ENCODE data around the gene FCMR.
"Not testable (repeated sequence)": the region's sequence is repeated elsewhere in the genome, so short reads cannot be mapped to it uniquely, and the experiment has no call there.

Gene FCMR

DNA sequence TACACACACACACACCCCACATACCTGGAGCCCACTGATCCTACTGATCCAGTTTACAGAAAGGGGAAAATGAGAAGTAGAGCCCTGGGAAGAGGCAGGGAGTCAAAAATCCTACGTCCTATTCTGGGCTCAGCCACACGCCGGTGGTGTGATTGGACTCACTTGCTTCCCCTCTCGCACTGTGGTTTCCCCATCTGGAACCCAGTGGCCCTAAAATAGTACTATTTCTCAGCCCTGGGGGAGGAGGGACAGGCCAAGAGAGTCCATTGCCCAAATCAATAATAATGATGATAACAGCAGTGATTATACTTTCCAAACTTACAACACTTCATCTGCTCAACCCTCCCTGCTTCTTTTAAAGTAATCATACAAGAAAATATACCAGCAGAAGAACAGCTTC is 27.5 kb upstream of the FCMR start:
- no peak for DNase-seq

DNA sequence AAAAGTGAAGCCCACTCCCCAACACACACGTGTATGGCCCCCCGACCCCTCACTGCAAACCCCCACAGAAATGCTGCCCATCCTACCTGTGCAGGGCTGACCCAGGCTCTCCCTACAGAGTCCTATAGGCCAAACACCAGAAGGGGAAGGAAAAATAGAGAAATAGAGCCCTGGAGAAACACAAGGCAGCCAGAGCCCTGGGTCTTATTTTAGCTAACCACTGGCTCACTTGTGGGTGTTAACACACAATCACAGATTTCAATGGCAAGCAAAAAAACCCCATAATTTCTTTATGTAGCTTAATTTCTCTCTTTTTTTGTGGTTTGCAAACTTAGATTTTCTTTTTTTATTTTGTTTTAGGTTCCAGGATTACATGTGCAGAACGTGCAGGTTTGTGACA is 25.5 kb upstream of the FCMR start:
- DNase-seq = no peak

GRCh38 chr1:206946261-206946660 is 24.5 kb upstream of the FCMR start, which contains the start of gene PIGR:
Gene PIGR, minus strand, starts transcription at chr1:206946466. Its CDS starts 5,935 bp downstream, at chr1:206940531.
- no peak for DNase-seq

GRCh38 chr1:206945779-206946178 is 24.0 kb upstream of the FCMR start:
- DNase-seq = no peak

- no peak for DNase-seq
Observed at GRCh38 chr1:206944703-206945102, 23.0 kb upstream of the FCMR start.

DNA sequence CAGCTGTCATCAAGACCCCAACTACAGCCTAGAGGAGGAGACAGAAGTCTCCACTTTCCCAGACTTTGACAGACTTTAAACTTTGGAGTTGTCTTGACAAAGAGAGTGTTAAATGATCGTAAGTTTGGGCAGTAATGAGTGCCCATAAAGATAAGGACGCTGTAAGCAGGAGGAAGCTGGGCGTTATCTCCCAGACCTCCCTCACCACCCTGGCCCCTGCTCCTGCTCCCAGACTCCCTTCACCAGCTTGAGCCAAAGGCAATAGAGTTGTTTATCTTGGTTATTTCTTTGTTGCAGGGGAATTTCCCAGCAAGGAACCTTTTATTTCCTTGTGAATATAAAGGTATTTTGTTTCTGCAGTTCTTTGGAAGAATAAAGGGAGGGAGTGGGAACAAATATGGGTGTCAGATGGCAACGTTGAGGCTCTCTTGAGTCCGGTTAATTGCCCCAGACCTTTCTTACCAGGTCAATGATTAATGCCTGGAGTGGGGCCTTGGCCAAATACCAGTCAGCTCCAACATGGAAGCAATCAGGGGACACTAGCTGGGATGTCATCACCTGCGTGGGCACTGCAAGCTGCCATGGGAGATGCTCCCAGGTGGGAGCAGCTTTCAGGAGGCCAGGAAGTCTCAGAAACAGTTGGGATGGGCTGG is 20.2 kb upstream of the FCMR start:
- no peak for DNase-seq

DNA sequence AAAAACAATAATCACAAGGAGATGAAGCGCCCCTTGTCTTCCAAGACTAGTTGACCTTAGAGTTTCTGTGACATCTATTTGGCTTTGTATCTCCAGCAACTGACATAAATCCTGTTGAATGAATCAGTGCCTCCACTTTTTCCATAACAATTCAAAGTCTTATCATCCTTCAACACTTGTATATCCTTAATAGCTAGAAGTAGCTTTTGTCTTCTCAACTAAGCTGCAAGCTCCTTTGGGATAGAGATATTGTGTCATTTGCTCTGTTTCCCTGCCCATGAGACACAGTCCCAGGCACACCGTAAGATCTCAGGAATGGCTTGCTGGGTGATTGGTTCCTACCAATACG is 18.8 kb upstream of the FCMR start:
- no peak for DNase-seq

GRCh38 chr1:206939841-206940587 is 18.3 kb upstream of the FCMR start:
- no peak for DNase-seq

DNA sequence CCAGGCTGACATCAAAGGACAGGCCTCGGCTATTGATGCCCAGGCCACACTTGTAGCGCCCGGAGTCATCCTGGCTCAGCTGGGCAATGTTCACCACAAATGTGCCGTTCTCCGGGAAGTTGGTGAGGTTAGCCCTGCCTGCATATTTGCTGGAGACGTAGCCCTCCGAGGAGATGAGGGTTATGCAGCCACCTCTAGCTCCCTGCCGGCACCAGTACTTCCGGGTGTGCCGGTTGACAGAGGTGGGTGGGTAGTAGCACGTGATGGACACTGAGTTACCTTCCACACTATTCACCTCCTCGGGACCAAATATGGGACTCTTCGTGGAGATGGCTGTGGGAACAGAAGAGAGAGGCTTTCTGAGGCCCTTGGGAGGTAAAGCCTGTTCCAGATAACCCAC is 17.4 kb upstream of the FCMR start:
- no peak for DNase-seq

DNA sequence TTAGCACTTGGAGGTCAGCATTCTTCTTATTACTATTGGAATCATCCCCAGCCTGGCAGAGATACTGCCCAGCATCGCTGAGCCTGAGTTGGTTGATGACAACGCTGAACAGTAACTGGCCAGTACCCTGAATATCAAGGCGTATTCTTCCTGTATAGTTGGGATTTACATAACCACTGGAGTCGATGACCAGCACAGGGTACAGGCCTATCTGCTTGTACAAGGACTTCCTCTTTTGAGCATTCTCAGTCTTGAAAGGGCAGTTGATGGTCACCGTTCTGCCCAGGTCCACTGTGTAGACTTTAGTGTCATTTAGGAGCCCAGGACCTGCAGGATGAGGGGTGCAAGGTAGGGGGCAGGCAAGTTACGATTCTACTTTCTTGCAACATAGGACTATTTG is 15.7 kb upstream of the FCMR start:
- no peak for DNase-seq

DNA sequence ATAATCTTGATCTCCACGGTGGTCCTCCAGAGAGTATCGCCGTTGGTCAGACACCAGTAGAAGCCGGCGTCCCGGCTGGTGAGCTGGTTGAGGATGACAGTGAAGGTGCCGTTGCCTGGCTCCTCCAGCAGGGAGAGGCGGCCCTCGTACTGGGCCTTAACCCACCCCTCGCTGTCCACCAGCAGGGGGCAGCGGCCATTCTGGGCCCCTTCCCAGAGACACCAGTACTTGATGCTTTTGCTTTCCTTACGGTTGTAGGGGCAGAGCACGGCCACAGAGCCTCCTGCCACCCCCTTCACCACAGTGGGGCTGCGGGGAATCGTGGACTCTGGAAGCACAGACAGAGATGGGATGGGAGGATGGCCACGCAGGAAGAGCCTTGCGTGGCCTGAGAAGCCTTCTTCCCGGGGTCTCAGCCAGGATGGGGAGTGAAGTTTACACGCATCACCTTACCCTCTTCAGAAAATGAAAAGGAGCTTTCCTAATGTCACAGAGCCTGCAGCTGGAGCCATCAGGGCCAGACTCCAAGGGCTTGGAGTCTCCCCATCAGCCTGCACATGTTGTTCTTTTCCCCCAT is 13.8 kb upstream of the FCMR start:
- peak; percentile 24 for DNase-seq

- DNase-seq = no peak
Observed at GRCh38 chr1:206933333-206933945, 11.7 kb upstream of the FCMR start.

GRCh38 chr1:206932177-206932576 is 10.4 kb upstream of the FCMR start:
- DNase-seq = no peak

GRCh38 chr1:206931709-206932108 is 10.0 kb upstream of the FCMR start:
- DNase-seq = no peak

DNA sequence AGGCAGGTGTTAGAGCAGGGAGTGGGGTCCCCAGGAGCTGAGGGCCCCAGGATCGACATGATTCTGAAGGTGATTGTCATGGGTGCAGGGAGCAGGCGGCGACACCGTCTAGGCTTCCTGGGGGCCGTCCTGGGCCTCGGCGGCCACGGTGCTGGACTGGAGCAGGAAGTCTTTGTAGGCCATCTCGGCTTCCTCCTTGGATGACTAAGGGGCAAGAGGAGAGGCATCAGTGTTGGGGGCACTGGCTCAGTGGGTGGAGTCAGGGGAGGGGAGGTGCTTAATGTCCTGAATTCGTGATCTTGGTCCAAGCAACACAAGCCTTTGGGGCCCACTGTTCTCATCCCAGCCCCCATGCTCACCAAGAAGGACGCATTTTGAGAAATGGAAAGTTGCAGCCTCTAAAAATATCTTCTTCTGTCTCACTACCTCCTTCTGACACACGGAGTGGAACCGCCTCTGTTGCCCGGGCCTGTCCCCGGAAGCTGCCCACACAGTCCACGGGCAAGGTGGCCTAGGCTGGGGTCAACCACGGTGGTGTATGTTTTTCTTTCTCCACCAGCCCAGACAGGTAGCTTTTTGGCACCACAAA is 8.6 kb upstream of the FCMR start:
- no peak for DNase-seq

GRCh38 chr1:206929524-206929923 is 7.8 kb upstream of the FCMR start:
- no peak for DNase-seq

DNA sequence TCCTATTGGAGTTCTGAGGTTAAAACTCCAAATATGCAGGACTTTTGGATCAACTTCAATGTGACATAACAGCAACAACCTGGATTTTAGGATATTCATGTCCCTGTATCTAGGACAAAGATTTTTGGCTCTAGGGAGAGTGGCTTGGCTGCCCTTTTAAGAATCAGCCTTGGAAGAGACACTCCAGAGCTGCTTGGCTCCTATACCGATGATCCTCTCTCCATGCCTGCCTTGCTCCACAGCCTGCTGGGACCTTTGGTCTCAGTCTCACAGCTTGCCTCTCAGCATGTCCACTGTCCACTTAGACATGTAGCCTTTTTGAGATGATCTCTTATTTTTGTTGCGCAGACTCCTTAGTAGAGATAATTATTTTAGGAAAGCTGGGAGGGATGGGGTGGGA is 4.5 kb upstream of the FCMR start:
- no peak for DNase-seq

GRCh38 chr1:206925106-206925736 is 3.5 kb upstream of the FCMR start:
- DNase-seq = peak; percentile 18

DNA sequence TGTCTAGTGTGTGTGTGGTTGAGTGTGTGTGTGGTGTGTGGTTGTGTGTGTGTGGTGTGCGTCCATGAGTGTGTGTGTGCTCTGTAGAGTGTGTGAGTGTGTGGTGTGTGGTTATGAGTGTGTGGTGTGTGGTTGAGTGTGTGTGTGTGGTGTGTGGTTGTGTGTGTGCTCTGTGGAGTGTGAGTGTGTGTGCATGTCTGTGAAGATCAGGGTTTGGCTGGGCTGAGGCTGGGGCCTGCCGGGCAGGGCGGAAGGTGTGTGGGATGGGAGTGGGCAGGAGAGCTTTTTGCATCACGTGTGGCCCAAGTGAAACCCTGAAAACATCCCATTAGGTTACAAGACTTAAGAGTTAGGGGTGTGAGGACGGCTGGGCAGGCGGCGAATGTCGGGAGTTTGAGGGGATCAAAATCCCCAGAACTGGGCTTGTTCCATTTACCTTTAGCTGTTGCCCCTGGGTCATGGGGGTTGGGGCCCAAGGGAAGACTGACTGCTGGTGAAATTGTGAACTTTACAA is 2.9 kb upstream of the FCMR start:
- DNase-seq = no peak

DNA sequence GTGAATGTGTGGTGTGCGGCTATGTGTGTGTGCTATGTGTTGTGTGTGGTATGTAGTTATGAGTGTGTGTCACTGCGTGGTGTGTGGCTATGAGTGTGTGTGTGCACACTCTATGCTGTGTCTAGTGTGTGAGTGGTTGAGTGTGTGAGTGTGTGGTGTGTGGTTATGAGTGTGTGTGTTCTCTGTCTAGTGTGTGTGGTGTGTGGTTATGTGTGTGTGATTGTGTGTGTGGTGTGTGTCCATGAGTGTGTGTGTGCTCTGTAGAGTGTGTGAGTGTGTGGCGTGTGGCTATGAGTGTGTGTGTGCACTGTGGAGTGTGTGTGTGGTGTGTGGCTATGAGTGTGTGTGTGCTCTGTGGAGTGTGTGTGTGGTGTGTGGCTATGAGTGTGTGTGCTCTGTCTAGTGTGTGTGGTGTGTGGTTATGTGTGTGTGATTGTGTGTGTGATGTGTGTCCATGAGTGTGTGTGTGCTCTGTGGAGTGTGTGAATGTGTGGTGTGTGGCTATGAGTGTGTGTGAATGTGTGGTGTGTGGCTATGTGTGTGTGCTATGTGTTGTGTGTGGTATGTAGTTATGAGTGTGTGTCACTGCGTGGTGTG is 2.3 kb upstream of the FCMR start:
- DNase-seq = not testable (repeated sequence)

- no peak for DNase-seq
Observed at GRCh38 chr1:206923009-206923960, 1.5 kb upstream of the FCMR start.

Data from NCI-H146 (cell line).